NB4 (cell line): ENCODE measurements around the gene POPDC2.

Experiments used
- DNase-seq: peaks from one replicate; pipeline ENCODE4 v3.0.0; 2010; ENCODE audit warnings: low read depth
- H3K4me3 ChIP-seq: one replicate; pipeline ENCODE4 v1.5.1; 2011; ENCODE audit warnings: mild to moderate bottlenecking, low read depth, low read length, moderate library complexity
- MYC ChIP-seq: IDR thresholded peaks from 2 replicates; pipeline ENCODE4 v1.6.1; 2011; ENCODE audit warnings: low read depth, low read length
- POLR2A ChIP-seq: IDR thresholded peaks from 2 replicates; pipeline ENCODE4 v1.6.1; 2011; ENCODE audit warnings: mild to moderate bottlenecking; ENCODE audit not compliant: insufficient read length; ENCODE audit errors: extremely low read depth
- TF ChIP-seq, protein P1 (sequence below): IDR thresholded peaks from 2 replicates; pipeline ENCODE4 v1.6.1; 2011; ENCODE audit warnings: low read depth, low read length
- TF ChIP-seq, protein P2 (sequence below): IDR thresholded peaks from one replicate; pipeline ENCODE4 v1.5.1; 2012; ENCODE audit warnings: low read depth, low read length

Gene POPDC2

DNA sequence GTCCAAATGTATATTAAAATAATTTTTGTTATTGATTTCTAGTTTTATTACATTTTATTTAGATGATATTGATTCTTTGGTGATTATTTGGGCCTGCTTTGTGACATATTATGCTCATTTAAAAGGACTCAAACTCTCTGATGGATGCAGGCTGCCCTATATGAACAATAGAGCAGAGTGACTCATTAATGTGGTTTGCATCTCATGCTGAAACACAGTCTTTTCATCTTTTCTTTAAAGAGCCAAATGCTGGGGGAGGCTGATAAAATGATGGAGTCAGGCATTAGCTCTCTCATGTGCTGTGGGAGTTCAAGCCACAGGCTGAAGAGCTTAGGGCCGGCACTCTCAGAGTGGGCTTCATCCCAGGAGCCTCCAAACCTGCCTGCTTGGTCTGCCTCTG lies 55.5 kb downstream of the POPDC2 start:
- DNase-seq = no peak
- no peak overlapping the region for H3K4me3 ChIP-seq
- no peak for TF ChIP-seq POLR2A
- TF ChIP-seq, protein P1, sequence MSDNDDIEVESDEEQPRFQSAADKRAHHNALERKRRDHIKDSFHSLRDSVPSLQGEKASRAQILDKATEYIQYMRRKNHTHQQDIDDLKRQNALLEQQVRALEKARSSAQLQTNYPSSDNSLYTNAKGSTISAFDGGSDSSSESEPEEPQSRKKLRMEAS = no peak
- no peak for TF ChIP-seq MYC
- TF ChIP-seq, protein P2, sequence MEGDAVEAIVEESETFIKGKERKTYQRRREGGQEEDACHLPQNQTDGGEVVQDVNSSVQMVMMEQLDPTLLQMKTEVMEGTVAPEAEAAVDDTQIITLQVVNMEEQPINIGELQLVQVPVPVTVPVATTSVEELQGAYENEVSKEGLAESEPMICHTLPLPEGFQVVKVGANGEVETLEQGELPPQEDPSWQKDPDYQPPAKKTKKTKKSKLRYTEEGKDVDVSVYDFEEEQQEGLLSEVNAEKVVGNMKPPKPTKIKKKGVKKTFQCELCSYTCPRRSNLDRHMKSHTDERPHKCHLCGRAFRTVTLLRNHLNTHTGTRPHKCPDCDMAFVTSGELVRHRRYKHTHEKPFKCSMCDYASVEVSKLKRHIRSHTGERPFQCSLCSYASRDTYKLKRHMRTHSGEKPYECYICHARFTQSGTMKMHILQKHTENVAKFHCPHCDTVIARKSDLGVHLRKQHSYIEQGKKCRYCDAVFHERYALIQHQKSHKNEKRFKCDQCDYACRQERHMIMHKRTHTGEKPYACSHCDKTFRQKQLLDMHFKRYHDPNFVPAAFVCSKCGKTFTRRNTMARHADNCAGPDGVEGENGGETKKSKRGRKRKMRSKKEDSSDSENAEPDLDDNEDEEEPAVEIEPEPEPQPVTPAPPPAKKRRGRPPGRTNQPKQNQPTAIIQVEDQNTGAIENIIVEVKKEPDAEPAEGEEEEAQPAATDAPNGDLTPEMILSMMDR = no peak

DNA sequence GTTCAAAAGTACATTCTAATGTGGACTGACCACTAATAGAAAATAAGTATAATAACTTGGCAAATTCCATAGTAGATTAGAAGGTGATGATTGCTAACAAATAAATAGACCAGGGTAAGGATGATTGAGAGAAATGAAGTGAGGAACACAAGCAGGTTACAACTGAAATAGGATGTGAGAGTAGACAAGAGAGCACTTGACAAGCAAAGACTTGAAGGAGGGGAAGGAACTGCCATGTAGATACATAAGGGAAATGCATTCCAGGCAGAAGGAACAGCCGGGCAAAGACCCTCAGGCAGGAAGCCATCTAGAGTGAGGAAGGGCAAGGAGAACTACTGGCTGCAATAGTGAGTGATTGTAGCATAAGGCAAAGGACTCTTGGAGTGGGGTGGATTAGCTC lies 57.7 kb downstream of the POPDC2 start:
- no peak for DNase-seq
- H3K4me3 ChIP-seq = no peak overlapping the region
- TF ChIP-seq, protein P2 = no peak
- TF ChIP-seq POLR2A (no peak), MYC (no peak)
- TF ChIP-seq, protein P1 = no peak

DNA sequence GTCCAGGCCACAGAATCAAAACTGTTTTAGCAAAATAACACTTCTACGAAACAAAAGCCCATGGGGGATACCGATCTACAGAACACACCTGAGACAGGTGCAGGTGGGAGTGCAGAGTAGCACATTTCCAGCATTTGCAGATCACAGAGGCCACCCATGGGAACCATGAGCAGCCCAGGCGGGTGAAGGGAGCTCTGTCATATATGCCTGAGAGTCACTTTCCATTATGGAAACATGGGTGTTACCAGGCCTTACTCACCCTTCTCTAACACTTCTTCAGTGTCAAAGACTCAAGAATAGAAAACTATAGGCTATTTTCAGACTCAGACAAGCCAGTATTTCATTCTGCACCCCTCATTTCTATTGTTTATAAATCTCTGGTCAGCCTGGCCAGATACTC lies 59.2 kb downstream of the POPDC2 start:
- TF ChIP-seq, protein P1 = no peak
- TF ChIP-seq POLR2A (no peak), MYC (no peak)
- TF ChIP-seq, protein P2 = no peak

DNA sequence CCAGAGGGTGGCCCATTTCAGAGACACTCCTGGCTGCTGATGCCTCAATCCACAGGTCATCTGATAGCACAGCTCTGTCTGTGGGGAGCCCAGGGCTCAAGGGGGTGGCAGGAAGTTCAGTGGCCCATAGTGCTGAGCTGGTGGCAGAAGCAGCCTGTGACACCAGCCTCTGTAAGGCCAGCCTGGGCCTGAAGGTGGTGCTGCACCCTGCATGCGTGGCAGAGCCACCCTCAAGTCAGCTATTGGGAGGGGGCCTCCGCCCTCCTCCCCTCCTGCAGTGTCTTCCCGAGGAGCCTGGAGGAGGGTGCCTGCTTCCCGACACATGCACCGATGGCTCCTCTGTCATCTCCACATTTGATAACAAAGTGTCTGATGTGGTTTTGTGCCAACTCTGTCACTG lies 59.7 kb downstream of the POPDC2 start:
- H3K4me3 ChIP-seq = no peak overlapping the region
- TF ChIP-seq MYC = no peak
- TF ChIP-seq, protein P2 = peak; percentile 50
- DNase-seq = peak; percentile 54

More for the DNA sequence above, 59.2 kb downstream of the POPDC2 start:
- DNase-seq = no peak
- H3K4me3 ChIP-seq = no peak overlapping the region

DNA sequence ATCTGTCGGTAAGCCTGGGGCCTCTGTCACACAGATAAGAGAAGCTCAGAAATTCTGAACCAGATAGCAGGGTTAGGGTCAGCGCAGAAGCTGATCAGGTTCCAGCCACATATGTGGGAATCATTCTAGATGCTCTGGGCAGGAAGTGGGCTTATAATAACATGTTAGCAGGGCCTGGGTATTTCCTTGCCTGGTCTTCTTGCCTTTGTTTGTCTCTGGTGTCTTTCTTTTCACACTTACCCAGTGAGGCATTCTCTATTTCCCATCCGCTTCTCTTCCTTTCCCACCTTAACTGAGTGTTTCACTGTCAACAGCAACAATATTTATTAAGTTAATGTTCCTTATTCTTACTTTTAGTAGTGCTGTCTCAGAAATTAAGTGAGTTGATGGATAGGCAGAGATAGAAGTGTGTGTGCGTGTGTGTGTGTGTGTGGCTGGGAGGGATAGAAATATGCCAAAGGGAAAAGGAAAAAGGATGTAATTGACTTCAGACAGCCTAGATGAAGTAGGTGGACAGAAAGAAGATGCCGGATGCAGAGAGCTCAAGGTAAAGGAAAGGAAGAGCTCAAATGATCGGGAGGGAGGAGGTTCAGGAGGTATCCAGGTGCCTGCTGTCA lies 60.7 kb downstream of the POPDC2 start:
- H3K4me3 ChIP-seq = no peak overlapping the region
- DNase-seq = no peak
- TF ChIP-seq, protein P1 = no peak
- TF ChIP-seq POLR2A (no peak), MYC (no peak)
- TF ChIP-seq, protein P2 = no peak

DNA sequence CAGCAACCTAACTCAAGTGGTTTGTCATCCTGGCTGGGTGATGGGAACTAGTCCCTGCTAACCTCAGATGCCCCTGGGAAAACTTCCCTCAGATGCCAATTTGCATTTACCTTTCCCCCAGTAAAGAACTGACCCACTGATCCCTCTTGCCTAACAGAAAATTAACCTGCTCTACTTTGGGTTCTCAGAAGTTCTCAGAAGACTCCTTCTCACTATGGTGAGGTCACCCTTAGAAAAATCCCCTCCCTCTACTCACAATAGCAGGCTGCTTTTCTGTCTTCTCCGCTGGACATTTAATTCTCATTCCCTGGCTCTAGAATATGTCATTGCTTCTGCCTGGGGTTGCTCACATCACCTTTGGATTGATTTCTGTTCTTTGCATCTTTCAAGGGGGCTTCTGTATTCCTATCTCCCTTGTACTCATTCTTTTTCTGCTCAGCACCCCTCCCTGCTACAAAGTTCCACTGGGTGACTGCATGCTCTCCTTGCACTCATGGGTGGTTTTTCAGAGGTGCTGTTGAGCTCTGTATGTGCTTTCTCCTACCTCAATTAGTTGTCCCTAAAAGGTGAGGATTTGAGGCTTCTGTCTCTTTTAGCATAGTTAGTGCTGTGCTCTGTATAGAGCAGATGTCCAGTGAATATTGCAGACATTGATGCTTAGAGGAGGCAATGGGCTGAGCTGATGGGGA lies 61.8 kb downstream of the POPDC2 start:
- TF ChIP-seq, protein P1 = no peak
- TF ChIP-seq POLR2A (no peak), MYC (no peak)
- TF ChIP-seq, protein P2 = no peak
- DNase-seq = no peak

More for the DNA sequence above, 61.8 kb downstream of the POPDC2 start:
- no peak overlapping the region for H3K4me3 ChIP-seq
